ENCODE data around the gene COX14.
"Not testable (repeated sequence)": the region's sequence is repeated elsewhere in the genome, so short reads cannot be mapped to it uniquely, and the experiment has no call there.

COX14 gene

DNA sequence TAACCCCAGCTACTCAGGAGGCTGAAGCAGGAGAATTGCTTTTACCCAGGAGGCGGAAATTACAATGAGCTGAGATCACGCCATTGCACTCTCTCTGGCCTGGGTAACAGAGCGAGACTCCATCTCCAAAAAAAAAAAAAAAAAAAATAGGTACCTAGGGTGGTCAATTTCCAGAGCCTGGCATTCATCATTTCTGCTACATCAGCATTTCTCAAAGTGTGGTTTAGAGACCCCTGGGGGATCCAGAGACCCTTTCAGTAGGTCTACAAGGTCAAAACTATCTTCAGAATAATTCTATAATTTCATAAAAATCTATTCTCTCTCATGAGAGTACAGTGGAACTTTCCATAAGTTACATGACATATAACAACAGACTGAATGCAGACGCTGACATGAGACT is 35.2 kb downstream of the COX14 start:
- DNase-seq (ENCODE audit: extremely low spot score): no peak
- POLR2A ChIA-PET: no interaction called here
- TF ChIP-seq SP1 (IDR thresholded peaks at IDR 0.05): no peak
- no peak for TF ChIP-seq PKNOX1 (IDR thresholded peaks at IDR 0.05)
- no peak for TF ChIP-seq FOXK2 (IDR thresholded peaks at IDR 0.05)
- TF ChIP-seq NFRKB (IDR thresholded peaks at IDR 0.05): no peak
- TF ChIP-seq ZNF384 (IDR thresholded peaks at IDR 0.05): no peak
- TF ChIP-seq CTBP1 (IDR thresholded peaks at IDR 0.05; ENCODE audit: borderline replicate concordance): no peak
- TF ChIP-seq LEF1 (IDR thresholded peaks at IDR 0.05; ENCODE audit: borderline replicate concordance): no peak
- no peak for TF ChIP-seq L3MBTL2 (conservative IDR thresholded peaks at IDR 0.05)
- no peak for TF ChIP-seq FOXA1 (IDR thresholded peaks at IDR 0.05)
- no peak for TF ChIP-seq HDGF (IDR thresholded peaks at IDR 0.05; ENCODE audit: borderline replicate concordance)
- no peak for TF ChIP-seq BHLHE40 (IDR thresholded peaks at IDR 0.05; ENCODE audit: borderline replicate concordance)
- TF ChIP-seq ARNT (IDR thresholded peaks at IDR 0.05): no peak
- no peak for TF ChIP-seq TARDBP (IDR thresholded peaks at IDR 0.05)
- no peak for TF ChIP-seq ELF4 (IDR thresholded peaks at IDR 0.05)
- no peak for TF ChIP-seq FOXM1 (IDR thresholded peaks at IDR 0.05; ENCODE audit: borderline replicate concordance)
- TF ChIP-seq SUZ12 (IDR thresholded peaks at IDR 0.05): no peak
- CTCF ChIA-PET: no interaction called here

GRCh38 chr12:50148011-50148410 is 36.0 kb downstream of the COX14 start:
- POLR2A ChIA-PET: interaction anchor here (1.4 kb wide), 1 partner anchor 19 kb away, joined by 3 read pairs; the partner anchor contains the start of gene CERS5
- CTCF ChIA-PET; DNase-seq (ENCODE audit: extremely low spot score): not testable (repeated sequence)

DNA sequence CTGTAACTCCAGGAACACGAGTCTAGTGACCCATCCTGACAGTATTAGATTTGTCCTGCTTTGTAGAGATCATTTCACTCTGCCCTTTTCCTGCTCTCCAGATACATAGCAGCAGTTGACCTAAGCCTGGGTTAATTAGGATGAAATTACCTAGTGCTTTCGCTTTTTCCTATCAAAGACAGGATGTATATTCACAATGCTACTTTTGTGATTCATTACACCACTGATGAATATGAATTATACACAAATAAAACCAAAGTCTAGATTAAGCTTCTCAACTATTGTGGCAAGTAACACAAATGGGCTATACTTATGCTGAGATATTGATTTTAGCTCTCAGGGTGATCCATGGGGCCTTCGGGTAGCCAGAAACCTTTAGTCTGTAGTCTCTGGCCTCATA is 37.3 kb downstream of the COX14 start:
- no peak for TF ChIP-seq ZNF384 (IDR thresholded peaks at IDR 0.05)
- TF ChIP-seq LEF1 (IDR thresholded peaks at IDR 0.05; ENCODE audit: borderline replicate concordance): no peak
- no peak for TF ChIP-seq FOXM1 (IDR thresholded peaks at IDR 0.05; ENCODE audit: borderline replicate concordance)
- no peak for TF ChIP-seq ELF4 (IDR thresholded peaks at IDR 0.05)
- TF ChIP-seq FOXA1 (IDR thresholded peaks at IDR 0.05): no peak
- no peak for TF ChIP-seq BHLHE40 (IDR thresholded peaks at IDR 0.05; ENCODE audit: borderline replicate concordance)
- no peak for TF ChIP-seq SP1 (IDR thresholded peaks at IDR 0.05)
- TF ChIP-seq HDGF (IDR thresholded peaks at IDR 0.05; ENCODE audit: borderline replicate concordance): no peak
- TF ChIP-seq FOXK2 (IDR thresholded peaks at IDR 0.05): no peak
- no peak for TF ChIP-seq SUZ12 (IDR thresholded peaks at IDR 0.05)
- TF ChIP-seq PKNOX1 (IDR thresholded peaks at IDR 0.05): no peak
- TF ChIP-seq L3MBTL2 (conservative IDR thresholded peaks at IDR 0.05): no peak
- no peak for TF ChIP-seq ARNT (IDR thresholded peaks at IDR 0.05)
- no peak for TF ChIP-seq CTBP1 (IDR thresholded peaks at IDR 0.05; ENCODE audit: borderline replicate concordance)
- TF ChIP-seq TARDBP (IDR thresholded peaks at IDR 0.05): no peak
- no peak for TF ChIP-seq NFRKB (IDR thresholded peaks at IDR 0.05)
- ChIA-PET POLR2A (interaction anchor here (0.9 to 1.4 kb wide), 3 partner anchors 18 to 65 kb away, joined by 3 to 4 read pairs (median 3); partner anchors contain the start of gene CERS5), CTCF (interaction anchor here (0.7 kb wide), 1 partner anchor 37 kb away, joined by 3 read pairs; the partner anchor contains the start of gene COX14)
- DNase-seq (ENCODE audit: extremely low spot score): no peak

DNA sequence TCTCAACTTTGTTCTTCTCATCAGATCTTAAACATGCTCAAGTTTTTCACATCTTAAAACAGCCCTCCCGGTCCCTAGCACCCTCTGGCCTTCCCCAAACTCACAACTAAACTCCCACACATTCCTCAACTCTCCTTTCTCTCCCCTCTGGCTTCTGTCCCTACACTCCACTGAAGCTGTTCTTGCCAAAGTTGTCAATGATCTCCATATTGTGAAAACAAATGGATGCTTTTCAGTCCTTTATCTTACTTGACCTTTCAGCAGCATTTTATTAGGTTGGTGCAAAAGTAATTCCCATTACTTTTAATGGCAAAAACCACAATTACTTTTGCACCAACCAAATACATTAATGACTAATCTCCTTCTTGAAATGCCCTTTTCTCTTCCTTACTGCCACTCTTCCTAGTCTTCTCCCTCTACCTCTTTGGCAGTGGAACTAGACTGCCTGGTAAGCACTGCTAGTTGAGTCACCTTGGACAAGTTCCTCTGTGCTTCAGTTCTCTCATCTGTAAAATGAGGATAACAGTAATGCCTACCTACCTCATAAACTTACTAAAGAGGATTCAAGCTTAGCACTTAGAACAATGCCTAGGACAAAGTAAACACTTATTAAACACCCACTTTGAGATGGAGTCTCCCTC is 39.1 kb downstream of the COX14 start:
- no peak for DNase-seq (ENCODE audit: extremely low spot score)
- ChIA-PET POLR2A (no interaction called here), CTCF (no interaction called here)
- no peak for TF ChIP-seq LEF1 (IDR thresholded peaks at IDR 0.05; ENCODE audit: borderline replicate concordance)
- TF ChIP-seq FOXM1 (IDR thresholded peaks at IDR 0.05; ENCODE audit: borderline replicate concordance): no peak
- TF ChIP-seq ARNT (IDR thresholded peaks at IDR 0.05): no peak
- TF ChIP-seq NFRKB (IDR thresholded peaks at IDR 0.05): no peak
- no peak for TF ChIP-seq ZNF384 (IDR thresholded peaks at IDR 0.05)
- no peak for TF ChIP-seq HDGF (IDR thresholded peaks at IDR 0.05; ENCODE audit: borderline replicate concordance)
- TF ChIP-seq FOXK2 (IDR thresholded peaks at IDR 0.05): no peak
- TF ChIP-seq BHLHE40 (IDR thresholded peaks at IDR 0.05; ENCODE audit: borderline replicate concordance): no peak
- TF ChIP-seq SP1 (IDR thresholded peaks at IDR 0.05): no peak
- no peak for TF ChIP-seq ELF4 (IDR thresholded peaks at IDR 0.05)
- TF ChIP-seq SUZ12 (IDR thresholded peaks at IDR 0.05): no peak
- TF ChIP-seq PKNOX1 (IDR thresholded peaks at IDR 0.05): no peak

- POLR2A ChIA-PET; DNase-seq (ENCODE audit: extremely low spot score): not testable (repeated sequence)
- CTCF ChIA-PET: interaction anchor here (0.7 to 1.1 kb wide), 2 partner anchors 43 to 143 kb away, joined by 4 read pairs; partner anchors contain the start of gene COX14
Measured at GRCh38 chr12:50154947-50155346, 42.9 kb downstream of the COX14 start.

GRCh38 chr12:50156641-50157040 is 44.6 kb downstream of the COX14 start:
- TF ChIP-seq NFRKB (IDR thresholded peaks at IDR 0.05): no peak
- TF ChIP-seq SUZ12 (IDR thresholded peaks at IDR 0.05): no peak
- TF ChIP-seq FOXM1 (IDR thresholded peaks at IDR 0.05; ENCODE audit: borderline replicate concordance): no peak
- no peak for TF ChIP-seq PKNOX1 (IDR thresholded peaks at IDR 0.05)
- CTCF ChIA-PET: no interaction called here
- POLR2A ChIA-PET: interaction anchor here (0.8 to 1.4 kb wide), 2 partner anchors 9 to 11 kb away, joined by 3 to 11 read pairs; partner anchors contain the start of gene CERS5
- no peak for DNase-seq (ENCODE audit: extremely low spot score)
